ENCODE measurements around the gene ZNF43. TPM values are rescaled to one million over a fixed set of nuclear protein-coding genes. Genes with fewer than 3 reads are reported as not detected.
"Not testable (repeated sequence)": the region's sequence is repeated elsewhere in the genome, so short reads cannot be mapped to it uniquely, and the experiment has no call there.

Gene ZNF43
- 14.8 TPM for total RNA-seq
- long read RNA-seq, full-length matches to known transcripts: 15 of 19 reads
- long read RNA-seq, partial matches to known transcripts: 0 of 19 reads
- long read RNA-seq, other reads (novel, unspliced or antisense): 4 of 19 reads

- peaks cover 11% of the 10 kb centered on the region for H3K36me3 ChIP-seq
- no peaks in the 10 kb centered on the region for H3K27me3 ChIP-seq (ENCODE audit: low read depth)
- H3K4me1 ChIP-seq: peaks cover 7% of the 10 kb centered on the region
- H3K9me3 ChIP-seq: peaks cover 21% of the 10 kb centered on the region
- peak; percentile 99 to 100 for ATAC-seq
- intact Hi-C loops (cut with DNase I): no loop called here
- no peak for TF ChIP-seq CTCF (IDR thresholded peaks at IDR 0.05)
- peak; percentile 95 for DNase-seq
- H3K27ac ChIP-seq: peak within 1 kb of the TSS; percentile 95
- H3K4me3 ChIP-seq: peak within 1 kb of the TSS; percentile 87
Observed at GRCh38 chr19:21835810-21836444, at the start of gene ZNF43. Gene ZNF43, minus strand, starts transcription at chr19:21836182. Its CDS starts 144 bp downstream, at chr19:21836038.

- H3K4me1 ChIP-seq; H3K27me3 ChIP-seq (ENCODE audit: low read depth); intact Hi-C loops (cut with DNase I); ATAC-seq; H3K9me3 ChIP-seq; DNase-seq; H3K27ac ChIP-seq; H3K4me3 ChIP-seq; H3K36me3 ChIP-seq: not testable (repeated sequence)
Observed at GRCh38 chr19:21885516-21885915, 49.5 kb upstream of the ZNF43 start.

- intact Hi-C loops (cut with DNase I); H3K27ac ChIP-seq; DNase-seq; H3K36me3 ChIP-seq; H3K27me3 ChIP-seq (ENCODE audit: low read depth); H3K9me3 ChIP-seq; H3K4me1 ChIP-seq; H3K4me3 ChIP-seq; ATAC-seq: not testable (repeated sequence)
Observed at GRCh38 chr19:21884786-21885185, 48.8 kb upstream of the ZNF43 start.

GRCh38 chr19:21883516-21883915, 47.5 kb upstream of the ZNF43 start:
- no peak for TF ChIP-seq CTCF (IDR thresholded peaks at IDR 0.05)

GRCh38 chr19:21880761-21881160, 44.8 kb upstream of the ZNF43 start:
- H3K27me3 ChIP-seq (ENCODE audit: low read depth); H3K4me1 ChIP-seq; DNase-seq; intact Hi-C loops (cut with DNase I); ATAC-seq; H3K36me3 ChIP-seq; H3K9me3 ChIP-seq; H3K27ac ChIP-seq; H3K4me3 ChIP-seq: not testable (repeated sequence)

More at GRCh38 chr19:21883516-21883915, 47.5 kb upstream of the ZNF43 start:
- no peaks in the 10 kb centered on the region for H3K9me3 ChIP-seq
- ATAC-seq (no peak), DNase-seq (no peak)
- H3K4me3 ChIP-seq: no peak overlapping the region
- no peaks in the 10 kb centered on the region for H3K4me1 ChIP-seq
- no peaks in the 10 kb centered on the region for H3K36me3 ChIP-seq
- intact Hi-C loops (cut with DNase I): no loop called here
- no peak overlapping the region for H3K27ac ChIP-seq
- H3K27me3 ChIP-seq (ENCODE audit: low read depth): no peaks in the 10 kb centered on the region

GRCh38 chr19:21878646-21879045, 42.7 kb upstream of the ZNF43 start:
- no peaks in the 10 kb centered on the region for H3K9me3 ChIP-seq
- H3K36me3 ChIP-seq: no peaks in the 10 kb centered on the region
- no peak overlapping the region for H3K27ac ChIP-seq
- ATAC-seq: no peak
- no peak overlapping the region for H3K4me3 ChIP-seq
- no peaks in the 10 kb centered on the region for H3K4me1 ChIP-seq
- intact Hi-C loops (cut with DNase I): no loop called here
- no peak for TF ChIP-seq CTCF (IDR thresholded peaks at IDR 0.05)
- H3K27me3 ChIP-seq (ENCODE audit: low read depth): no peaks in the 10 kb centered on the region
- no peak for DNase-seq

- no peak overlapping the region for H3K27ac ChIP-seq
- no peaks in the 10 kb centered on the region for H3K36me3 ChIP-seq
- no peaks in the 10 kb centered on the region for H3K4me1 ChIP-seq
- H3K4me3 ChIP-seq: no peak overlapping the region
- DNase-seq (no peak), ATAC-seq (no peak)
- H3K27me3 ChIP-seq (ENCODE audit: low read depth): no peaks in the 10 kb centered on the region
- H3K9me3 ChIP-seq: no peaks in the 10 kb centered on the region
- no peak for TF ChIP-seq CTCF (IDR thresholded peaks at IDR 0.05)
- intact Hi-C loops (cut with DNase I): no loop called here
Observed at GRCh38 chr19:21877976-21878375, 42.0 kb upstream of the ZNF43 start.

GRCh38 chr19:21876608-21877007, 40.6 kb upstream of the ZNF43 start:
- ATAC-seq; H3K27ac ChIP-seq; H3K27me3 ChIP-seq (ENCODE audit: low read depth); intact Hi-C loops (cut with DNase I); H3K9me3 ChIP-seq; H3K36me3 ChIP-seq; DNase-seq; H3K4me1 ChIP-seq; H3K4me3 ChIP-seq: not testable (repeated sequence)

All from lower lobe of right lung (tissue), 2 donors.